Panc1 (cell line): ENCODE measurements around the gene GLIS1.

Experiments used
- TF ChIP-seq, protein P1 (sequence below), 2 experiments: IDR thresholded peaks; 2 replicates each; pipeline ENCODE4 v1.6.1; 2011 to 2012; ENCODE audit warnings: low read depth in 2 of 2, control low read depth in 1 of 2, low read length in 1 of 2, mild to moderate bottlenecking in 1 of 2, moderate library complexity in 1 of 2; ENCODE audit not compliant: insufficient read depth in 1 of 2
- TF ChIP-seq, protein P2 (sequence below): fragments of 450-650 bp; IDR thresholded peaks from 2 replicates; pipeline ENCODE4 v1.5.1; 2017; ENCODE audit warnings: mild to moderate bottlenecking

DNA sequence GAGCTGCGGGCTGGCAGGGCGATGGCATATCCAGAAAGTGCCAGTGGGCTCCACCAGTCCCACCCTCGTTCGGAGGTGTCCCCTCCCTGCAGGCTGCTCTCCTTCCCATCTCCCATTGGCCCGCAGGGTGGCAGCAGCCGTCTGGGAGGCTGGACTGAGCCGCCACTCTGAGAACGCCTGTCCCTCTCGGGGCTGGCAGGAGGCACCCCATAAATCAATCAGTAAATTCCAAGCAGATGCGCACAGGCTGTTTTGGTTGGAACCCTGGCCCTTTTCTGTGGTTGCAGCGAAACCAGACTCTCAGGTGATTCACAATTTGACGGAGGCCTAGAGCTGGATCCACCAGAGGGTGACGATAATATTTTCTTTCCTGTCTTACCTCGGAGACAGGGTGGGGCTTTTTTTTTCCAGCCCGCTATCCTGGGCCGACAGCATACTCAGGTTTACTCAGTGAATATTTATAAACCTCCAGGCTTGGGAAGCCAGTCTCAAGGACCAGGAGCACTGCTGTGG is 99.7 kb downstream of the GLIS1 start:
- TF ChIP-seq, protein P1, sequence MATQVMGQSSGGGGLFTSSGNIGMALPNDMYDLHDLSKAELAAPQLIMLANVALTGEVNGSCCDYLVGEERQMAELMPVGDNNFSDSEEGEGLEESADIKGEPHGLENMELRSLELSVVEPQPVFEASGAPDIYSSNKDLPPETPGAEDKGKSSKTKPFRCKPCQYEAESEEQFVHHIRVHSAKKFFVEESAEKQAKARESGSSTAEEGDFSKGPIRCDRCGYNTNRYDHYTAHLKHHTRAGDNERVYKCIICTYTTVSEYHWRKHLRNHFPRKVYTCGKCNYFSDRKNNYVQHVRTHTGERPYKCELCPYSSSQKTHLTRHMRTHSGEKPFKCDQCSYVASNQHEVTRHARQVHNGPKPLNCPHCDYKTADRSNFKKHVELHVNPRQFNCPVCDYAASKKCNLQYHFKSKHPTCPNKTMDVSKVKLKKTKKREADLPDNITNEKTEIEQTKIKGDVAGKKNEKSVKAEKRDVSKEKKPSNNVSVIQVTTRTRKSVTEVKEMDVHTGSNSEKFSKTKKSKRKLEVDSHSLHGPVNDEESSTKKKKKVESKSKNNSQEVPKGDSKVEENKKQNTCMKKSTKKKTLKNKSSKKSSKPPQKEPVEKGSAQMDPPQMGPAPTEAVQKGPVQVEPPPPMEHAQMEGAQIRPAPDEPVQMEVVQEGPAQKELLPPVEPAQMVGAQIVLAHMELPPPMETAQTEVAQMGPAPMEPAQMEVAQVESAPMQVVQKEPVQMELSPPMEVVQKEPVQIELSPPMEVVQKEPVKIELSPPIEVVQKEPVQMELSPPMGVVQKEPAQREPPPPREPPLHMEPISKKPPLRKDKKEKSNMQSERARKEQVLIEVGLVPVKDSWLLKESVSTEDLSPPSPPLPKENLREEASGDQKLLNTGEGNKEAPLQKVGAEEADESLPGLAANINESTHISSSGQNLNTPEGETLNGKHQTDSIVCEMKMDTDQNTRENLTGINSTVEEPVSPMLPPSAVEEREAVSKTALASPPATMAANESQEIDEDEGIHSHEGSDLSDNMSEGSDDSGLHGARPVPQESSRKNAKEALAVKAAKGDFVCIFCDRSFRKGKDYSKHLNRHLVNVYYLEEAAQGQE (IDR thresholded peaks at IDR 0.05; ENCODE audit: insufficient read depth in 1 of 2, low read depth in 2 of 2, low read length in 1 of 2): no peak
- TF ChIP-seq, protein P2, sequence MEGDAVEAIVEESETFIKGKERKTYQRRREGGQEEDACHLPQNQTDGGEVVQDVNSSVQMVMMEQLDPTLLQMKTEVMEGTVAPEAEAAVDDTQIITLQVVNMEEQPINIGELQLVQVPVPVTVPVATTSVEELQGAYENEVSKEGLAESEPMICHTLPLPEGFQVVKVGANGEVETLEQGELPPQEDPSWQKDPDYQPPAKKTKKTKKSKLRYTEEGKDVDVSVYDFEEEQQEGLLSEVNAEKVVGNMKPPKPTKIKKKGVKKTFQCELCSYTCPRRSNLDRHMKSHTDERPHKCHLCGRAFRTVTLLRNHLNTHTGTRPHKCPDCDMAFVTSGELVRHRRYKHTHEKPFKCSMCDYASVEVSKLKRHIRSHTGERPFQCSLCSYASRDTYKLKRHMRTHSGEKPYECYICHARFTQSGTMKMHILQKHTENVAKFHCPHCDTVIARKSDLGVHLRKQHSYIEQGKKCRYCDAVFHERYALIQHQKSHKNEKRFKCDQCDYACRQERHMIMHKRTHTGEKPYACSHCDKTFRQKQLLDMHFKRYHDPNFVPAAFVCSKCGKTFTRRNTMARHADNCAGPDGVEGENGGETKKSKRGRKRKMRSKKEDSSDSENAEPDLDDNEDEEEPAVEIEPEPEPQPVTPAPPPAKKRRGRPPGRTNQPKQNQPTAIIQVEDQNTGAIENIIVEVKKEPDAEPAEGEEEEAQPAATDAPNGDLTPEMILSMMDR: no peak
